T1000 (cell line): ENCODE data around the gene RAMP1.

Source experiments
- DNase-seq: peaks from one replicate; lab custom pipeline; 2025; ENCODE audit warnings: mixed read lengths; lab: John Stamatoyannopoulos, UW

Gene RAMP1

GRCh38 chr2:237895544-237896506 lies 36.4 kb downstream of the RAMP1 start:
- no peak for DNase-seq

DNA sequence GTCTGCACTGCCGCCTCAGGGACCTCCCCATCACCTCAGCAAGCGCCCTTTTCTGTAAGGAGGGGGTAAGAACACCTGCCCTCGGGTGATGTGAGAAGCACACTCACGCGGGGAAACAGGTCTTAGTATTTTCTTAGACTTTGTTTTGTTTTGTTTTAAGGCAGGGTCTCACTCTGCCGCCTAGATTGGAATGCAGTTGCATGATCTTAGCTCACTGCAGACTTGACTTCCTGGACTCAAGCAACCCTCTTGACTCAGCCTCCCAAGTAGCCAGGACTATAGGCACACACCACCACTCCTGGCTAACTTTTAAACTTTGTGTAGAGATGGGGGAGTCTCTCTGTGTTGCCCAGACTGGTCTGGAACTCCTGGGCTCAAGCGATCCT lies 37.1 kb downstream of the RAMP1 start:
- no peak for DNase-seq

DNA sequence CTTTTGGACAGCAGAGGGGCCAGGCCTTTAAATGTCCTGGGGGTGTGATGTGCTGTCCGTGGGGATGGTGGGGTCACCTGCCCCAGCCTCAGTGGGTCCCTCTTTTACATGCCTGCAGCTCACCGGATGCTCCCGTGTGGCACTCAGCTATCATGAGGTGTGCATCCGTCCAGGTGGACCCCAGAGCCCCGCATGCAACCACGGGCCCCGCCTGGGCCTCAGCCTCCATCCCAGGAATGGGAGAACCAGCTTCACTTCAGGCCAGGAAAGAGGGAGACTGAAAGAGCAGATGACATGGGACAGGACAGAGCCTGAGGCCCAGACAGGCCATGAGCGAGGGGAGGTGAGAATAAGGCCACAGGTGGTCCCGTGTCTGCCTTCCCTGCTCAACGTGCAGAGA lies 37.5 kb downstream of the RAMP1 start:
- DNase-seq: no peak

- no peak for DNase-seq
These were observed 38.6 kb downstream of the RAMP1 start for GRCh38 chr2:237898057-237898414.

GRCh38 chr2:237900891-237901831 lies 41.7 kb downstream of the RAMP1 start:
- no peak for DNase-seq

DNA sequence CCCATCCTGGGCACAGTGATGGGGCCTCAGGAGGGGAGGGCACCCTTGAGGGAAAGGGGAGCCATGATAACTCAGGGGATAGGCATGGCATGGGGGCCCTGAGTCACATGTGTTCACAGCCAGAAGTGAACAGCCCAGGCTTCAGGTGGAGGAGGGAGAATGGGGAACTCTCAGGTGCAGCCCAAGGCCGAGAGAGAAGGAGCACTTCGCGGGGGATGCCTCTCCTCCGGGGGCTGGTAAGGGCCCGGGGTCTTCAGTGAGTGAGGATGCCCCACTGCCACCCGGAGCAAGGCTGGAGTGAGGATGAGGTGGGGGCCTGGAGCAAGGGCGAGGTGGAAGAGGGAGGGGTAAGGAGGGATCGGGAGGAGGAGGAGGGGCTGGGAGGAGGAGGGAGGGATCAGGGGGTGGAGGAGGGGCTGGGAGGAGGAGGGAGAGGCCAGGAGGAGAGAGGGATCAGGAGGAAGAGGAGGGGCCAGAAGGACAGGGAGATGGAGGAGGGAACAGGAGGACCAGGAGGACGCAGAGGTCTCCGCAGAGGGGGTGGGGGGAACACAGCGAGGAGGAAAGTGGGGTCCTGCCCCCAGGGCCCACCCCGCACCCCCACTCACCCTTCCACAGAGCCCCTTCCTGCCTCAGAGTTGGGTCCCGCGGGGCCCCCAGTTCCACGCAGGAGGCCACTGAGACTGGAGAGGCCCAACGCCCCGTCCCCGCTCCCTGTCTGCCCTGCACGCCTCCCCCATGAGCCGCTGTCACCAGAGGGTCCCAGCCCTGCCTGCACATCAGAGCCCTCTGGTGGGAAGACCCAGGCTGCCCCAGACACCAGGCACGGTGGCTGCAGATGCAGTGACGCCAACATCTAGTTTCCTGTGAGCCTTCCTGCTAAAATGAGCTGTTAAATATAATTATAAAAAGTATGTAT lies 42.8 kb downstream of the RAMP1 start:
- DNase-seq: no peak

- DNase-seq: no peak
These were observed 45.6 kb downstream of the RAMP1 start for GRCh38 chr2:237904831-237905599.

DNA sequence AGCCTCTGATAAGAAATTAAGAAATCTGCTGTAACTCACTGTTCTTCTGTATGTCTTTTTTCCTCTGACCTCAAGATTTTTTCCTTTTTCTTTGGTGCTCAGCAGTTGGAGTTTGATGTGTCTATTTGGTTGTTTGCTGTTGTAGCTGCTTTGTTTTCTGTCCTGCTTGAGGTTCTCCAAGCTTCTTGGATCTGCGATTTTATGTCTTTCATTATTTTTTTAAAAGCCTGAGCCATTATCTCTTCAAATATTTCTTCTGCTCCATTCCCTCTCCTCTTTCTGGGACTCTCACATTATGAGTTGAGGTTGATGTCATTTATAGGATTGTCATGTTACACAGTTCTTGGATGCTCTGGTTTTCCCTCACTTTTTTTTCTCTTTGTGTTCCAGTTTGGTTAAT lies 47.7 kb downstream of the RAMP1 start:
- DNase-seq: no peak

DNA sequence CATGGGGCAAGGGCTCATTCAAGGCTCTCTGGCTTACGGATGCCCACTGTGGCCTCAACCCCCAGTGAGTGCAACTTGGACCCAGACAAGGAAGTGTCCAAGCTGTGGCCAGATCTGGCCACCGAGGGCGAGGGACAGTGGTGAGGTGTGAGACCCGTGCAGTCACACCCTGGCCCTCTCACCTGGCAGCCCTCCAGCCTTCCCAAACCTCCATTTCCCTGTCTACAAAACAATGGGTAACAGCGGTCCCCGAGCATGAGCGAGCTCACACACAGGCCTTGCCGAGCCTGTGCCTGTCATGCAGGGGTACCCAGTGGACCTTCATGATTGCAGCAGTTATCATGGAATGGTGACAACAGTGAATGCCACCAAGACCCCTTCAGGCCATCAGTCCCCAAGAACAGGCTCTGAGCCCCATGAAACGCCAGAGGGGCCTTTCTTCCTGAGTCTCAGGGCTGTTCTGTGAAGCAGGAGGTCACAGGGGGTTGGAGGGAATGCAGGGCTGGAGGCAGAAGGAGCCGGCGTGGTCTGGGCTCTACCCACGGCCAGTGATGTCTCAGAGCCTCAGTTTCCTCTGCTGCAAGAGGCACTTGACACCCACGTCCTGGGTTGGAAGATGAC lies 49.8 kb downstream of the RAMP1 start:
- DNase-seq: no peak

GRCh38 chr2:237909801-237910475 lies 50.5 kb downstream of the RAMP1 start:
- no peak for DNase-seq

GRCh38 chr2:237910576-237911362 lies 51.3 kb downstream of the RAMP1 start:
- DNase-seq: no peak

- DNase-seq: no peak
These were observed 52.1 kb downstream of the RAMP1 start for GRCh38 chr2:237911363-237912017.

- DNase-seq: no peak
These were observed 53.1 kb downstream of the RAMP1 start for GRCh38 chr2:237912271-237913192.

- DNase-seq: no peak
These were observed 53.9 kb downstream of the RAMP1 start for GRCh38 chr2:237913193-237913917.

DNA sequence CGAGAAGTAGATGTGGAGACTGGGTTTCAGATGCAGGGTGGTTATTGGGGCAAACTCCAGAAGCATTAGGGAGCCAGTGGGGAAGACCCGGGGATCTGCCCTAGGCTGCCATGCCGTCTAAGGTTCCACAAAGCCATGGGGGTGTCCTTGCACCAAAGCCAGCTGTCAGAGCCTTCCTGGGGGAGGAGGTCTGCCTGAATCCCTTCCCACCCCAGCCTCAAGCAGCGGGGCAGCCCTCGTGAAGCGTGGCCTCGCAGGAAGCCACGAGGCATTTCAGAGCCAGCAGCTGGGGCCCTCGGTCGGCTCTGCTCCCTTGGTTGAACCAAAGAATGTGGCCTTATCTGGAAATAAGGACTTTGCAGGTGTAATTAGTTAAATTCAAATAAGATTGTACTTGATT lies 56.2 kb downstream of the RAMP1 start:
- no peak for DNase-seq

- no peak for DNase-seq
These were observed 56.9 kb downstream of the RAMP1 start for GRCh38 chr2:237916296-237916695.
